ENCODE measurements around the gene IBSP.

DNA sequence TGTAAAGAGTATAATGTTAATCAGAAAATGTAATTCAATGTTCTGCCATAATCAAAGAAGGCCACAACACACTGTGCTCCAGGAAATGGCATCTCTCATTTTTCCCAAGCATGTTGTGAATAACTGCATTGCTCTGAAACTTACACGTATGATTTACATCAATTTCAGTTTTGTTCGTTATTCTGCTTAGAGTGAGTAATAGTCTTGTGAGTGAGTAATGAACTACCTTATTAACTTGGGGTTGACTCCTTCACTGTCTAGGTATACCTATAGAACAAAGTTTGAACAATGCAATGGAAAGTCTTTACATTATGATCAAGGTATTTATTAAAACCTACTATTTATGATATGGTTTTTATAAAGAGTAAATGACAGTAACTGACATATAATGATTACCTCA is 17.8 kb upstream of the IBSP start:
- TF ChIP-seq, protein P1, sequence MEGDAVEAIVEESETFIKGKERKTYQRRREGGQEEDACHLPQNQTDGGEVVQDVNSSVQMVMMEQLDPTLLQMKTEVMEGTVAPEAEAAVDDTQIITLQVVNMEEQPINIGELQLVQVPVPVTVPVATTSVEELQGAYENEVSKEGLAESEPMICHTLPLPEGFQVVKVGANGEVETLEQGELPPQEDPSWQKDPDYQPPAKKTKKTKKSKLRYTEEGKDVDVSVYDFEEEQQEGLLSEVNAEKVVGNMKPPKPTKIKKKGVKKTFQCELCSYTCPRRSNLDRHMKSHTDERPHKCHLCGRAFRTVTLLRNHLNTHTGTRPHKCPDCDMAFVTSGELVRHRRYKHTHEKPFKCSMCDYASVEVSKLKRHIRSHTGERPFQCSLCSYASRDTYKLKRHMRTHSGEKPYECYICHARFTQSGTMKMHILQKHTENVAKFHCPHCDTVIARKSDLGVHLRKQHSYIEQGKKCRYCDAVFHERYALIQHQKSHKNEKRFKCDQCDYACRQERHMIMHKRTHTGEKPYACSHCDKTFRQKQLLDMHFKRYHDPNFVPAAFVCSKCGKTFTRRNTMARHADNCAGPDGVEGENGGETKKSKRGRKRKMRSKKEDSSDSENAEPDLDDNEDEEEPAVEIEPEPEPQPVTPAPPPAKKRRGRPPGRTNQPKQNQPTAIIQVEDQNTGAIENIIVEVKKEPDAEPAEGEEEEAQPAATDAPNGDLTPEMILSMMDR (IDR thresholded peaks at IDR 0.05; ENCODE audit: insufficient read depth, low read length, poor library complexity, severe bottlenecking): no peak
- TF ChIP-seq EZH2phosphoT487 (conservative IDR thresholded peaks at IDR 0.05; ENCODE audit: low read length): no peak

Data from SU-DHL-6 (cell line).